ENCODE measurements around the gene TRDMT1. TPM values are rescaled to one million over a fixed set of nuclear protein-coding genes. Genes with fewer than 3 reads are reported as not detected.

The TRDMT1 gene
- polyA plus RNA-seq, 3 donors = 8.8 to 12.8 (median 10.5) TPM

- DNase-seq (ENCODE audit: extremely low read depth in 1 of 11, low read depth in 9 of 11, low spot score in 4 of 11) = peak in 1 of 11 donors; percentile 26
These were observed 14.9 kb upstream of the TRDMT1 start for GRCh38 chr10:17216217-17216900.

- no peak for DNase-seq (ENCODE audit: extremely low read depth in 1 of 11, low read depth in 9 of 11, low spot score in 4 of 11)
These were observed 14.3 kb upstream of the TRDMT1 start for GRCh38 chr10:17215782-17216122.

GRCh38 chr10:17214971-17215781 is 13.7 kb upstream of the TRDMT1 start:
- DNase-seq (ENCODE audit: extremely low read depth in 1 of 11, low read depth in 9 of 11, low spot score in 4 of 11) = no peak

GRCh38 chr10:17214526-17214925 is 13.1 kb upstream of the TRDMT1 start:
- DNase-seq (ENCODE audit: extremely low read depth in 1 of 11, low read depth in 9 of 11, low spot score in 4 of 11) = no peak

GRCh38 chr10:17213646-17214349 is 12.3 kb upstream of the TRDMT1 start:
- no peak for DNase-seq (ENCODE audit: extremely low read depth in 1 of 11, low read depth in 9 of 11, low spot score in 4 of 11)

GRCh38 chr10:17212802-17213221 is 11.3 kb upstream of the TRDMT1 start:
- no peak for DNase-seq (ENCODE audit: extremely low read depth in 1 of 11, low read depth in 9 of 11, low spot score in 4 of 11)

GRCh38 chr10:17210361-17210760 is 8.9 kb upstream of the TRDMT1 start:
- no peak for DNase-seq (ENCODE audit: extremely low read depth in 1 of 11, low read depth in 9 of 11, low spot score in 4 of 11)

- no peak for DNase-seq (ENCODE audit: extremely low read depth in 1 of 11, low read depth in 9 of 11, low spot score in 4 of 11)
These were observed 8.4 kb upstream of the TRDMT1 start for GRCh38 chr10:17209881-17210280.

GRCh38 chr10:17209302-17209701 is 7.8 kb upstream of the TRDMT1 start:
- no peak for DNase-seq (ENCODE audit: extremely low read depth in 1 of 11, low read depth in 9 of 11, low spot score in 4 of 11)

GRCh38 chr10:17208476-17208875 is 7.0 kb upstream of the TRDMT1 start:
- DNase-seq (ENCODE audit: extremely low read depth in 1 of 11, low read depth in 9 of 11, low spot score in 4 of 11) = no peak

GRCh38 chr10:17206210-17206709 is 4.8 kb upstream of the TRDMT1 start:
- no peak for DNase-seq (ENCODE audit: extremely low read depth in 1 of 11, low read depth in 9 of 11, low spot score in 4 of 11)

- DNase-seq (ENCODE audit: extremely low read depth in 1 of 11, low read depth in 9 of 11, low spot score in 4 of 11) = no peak
These were observed 1.9 kb upstream of the TRDMT1 start for GRCh38 chr10:17203416-17203815.

- DNase-seq (ENCODE audit: extremely low read depth in 1 of 11, low read depth in 9 of 11, low spot score in 4 of 11) = no peak
These were observed 1.5 kb upstream of the TRDMT1 start for GRCh38 chr10:17202999-17203398.

- DNase-seq (ENCODE audit: extremely low read depth in 1 of 11, low read depth in 9 of 11, low spot score in 4 of 11) = no peak
These were observed 1.0 kb upstream of the TRDMT1 start for GRCh38 chr10:17202506-17202905.

- DNase-seq (ENCODE audit: extremely low read depth in 1 of 11, low read depth in 9 of 11, low spot score in 4 of 11) = no peak
These were observed 283 bp upstream of the TRDMT1 start for GRCh38 chr10:17201794-17202116.

- DNase-seq (ENCODE audit: extremely low read depth in 1 of 11, low read depth in 9 of 11, low spot score in 4 of 11) = peak in 1 of 11 donors; percentile 19
These were observed 1.2 kb downstream of the TRDMT1 start for GRCh38 chr10:17200001-17200911.

- peak in 2 of 11 donors; percentile 17 to 36 for DNase-seq (ENCODE audit: extremely low read depth in 1 of 11, low read depth in 9 of 11, low spot score in 4 of 11)
These were observed 2.1 kb downstream of the TRDMT1 start for GRCh38 chr10:17199351-17199804.

GRCh38 chr10:17196573-17196972 is 4.9 kb downstream of the TRDMT1 start:
- no peak for DNase-seq (ENCODE audit: extremely low read depth in 1 of 11, low read depth in 9 of 11, low spot score in 4 of 11)

- DNase-seq (ENCODE audit: extremely low read depth in 1 of 11, low read depth in 9 of 11, low spot score in 4 of 11) = no peak
These were observed 5.4 kb downstream of the TRDMT1 start for GRCh38 chr10:17196045-17196444.

All from renal cortex interstitium (tissue), 11 donors.